NOMO-1 (cell line): ENCODE measurements around the gene C15orf39.
"Not testable (repeated sequence)": the region's sequence is repeated elsewhere in the genome, so short reads cannot be mapped to it uniquely, and the experiment has no call there.

Experiments
- DNase-seq, 2 experiments: peaks; one replicate each; lab custom pipeline; 2025; ENCODE audit not compliant: unreplicated experiment in 2 of 2; lab: John Stamatoyannopoulos, UW

The C15orf39 gene

DNA sequence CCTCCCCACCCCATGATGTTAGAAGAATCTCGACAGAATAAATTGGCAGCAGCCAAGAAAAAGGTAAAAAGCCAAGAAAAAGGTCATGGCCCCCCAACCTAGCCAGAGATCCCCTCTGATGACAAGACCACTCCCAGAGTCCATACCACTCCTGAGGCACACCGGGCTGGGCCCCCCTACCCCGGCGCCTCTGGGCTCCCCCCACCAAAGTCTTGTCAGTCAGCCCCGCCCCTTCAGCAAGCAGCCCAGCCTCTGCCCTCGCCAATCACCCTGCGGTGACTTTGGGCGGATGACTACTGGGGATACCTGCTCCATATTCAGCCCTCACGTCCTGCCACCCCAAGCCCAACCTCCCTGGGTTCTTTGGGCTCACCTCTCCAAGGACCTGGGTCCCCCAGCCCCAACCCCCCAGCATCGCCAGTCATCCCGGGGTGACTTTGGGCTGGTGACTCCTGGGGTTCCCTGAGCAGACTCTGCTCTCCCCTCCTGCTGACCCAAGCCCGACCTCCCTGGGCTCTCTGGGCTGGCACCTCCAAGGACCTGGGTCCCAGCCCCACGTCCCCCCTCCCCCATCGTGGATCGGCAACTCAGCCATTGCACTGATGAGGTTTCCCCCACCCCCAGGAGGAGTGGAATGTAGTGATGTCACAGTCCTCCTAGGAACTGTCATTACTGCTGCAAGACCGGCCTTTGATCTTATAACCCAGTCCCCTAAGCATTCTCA, 57.1 kb downstream of the C15orf39 start:
- DNase-seq = not testable (repeated sequence)

DNA sequence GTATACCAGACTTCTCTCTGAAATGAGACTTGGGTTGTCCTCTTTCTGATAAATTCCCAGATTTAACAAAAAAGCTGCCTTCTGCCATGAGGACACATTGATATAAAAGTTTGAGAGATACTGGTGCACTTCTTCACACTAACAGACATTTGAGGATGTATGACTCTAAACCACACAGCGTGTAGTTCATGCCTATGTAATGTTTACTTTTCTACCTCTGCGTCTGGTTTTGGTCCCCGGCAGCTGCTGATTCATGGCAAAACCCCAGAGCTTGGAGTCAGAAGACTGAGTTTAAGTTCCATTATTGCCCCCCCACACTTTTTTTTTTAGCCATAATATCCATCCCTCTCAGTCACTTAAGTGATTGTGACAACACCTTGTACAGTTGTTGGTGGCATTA, 58.2 kb downstream of the C15orf39 start:
- not testable (repeated sequence) for DNase-seq
